ENCODE data around the gene LSS. TPM values are rescaled to one million over a fixed set of nuclear protein-coding genes. Genes with fewer than 3 reads are reported as not detected.
"Not testable (repeated sequence)": the region's sequence is repeated elsewhere in the genome, so short reads cannot be mapped to it uniquely, and the experiment has no call there.

LSS gene
- total RNA-seq, 1 donor from 2014 or later: 92.0 TPM

DNA sequence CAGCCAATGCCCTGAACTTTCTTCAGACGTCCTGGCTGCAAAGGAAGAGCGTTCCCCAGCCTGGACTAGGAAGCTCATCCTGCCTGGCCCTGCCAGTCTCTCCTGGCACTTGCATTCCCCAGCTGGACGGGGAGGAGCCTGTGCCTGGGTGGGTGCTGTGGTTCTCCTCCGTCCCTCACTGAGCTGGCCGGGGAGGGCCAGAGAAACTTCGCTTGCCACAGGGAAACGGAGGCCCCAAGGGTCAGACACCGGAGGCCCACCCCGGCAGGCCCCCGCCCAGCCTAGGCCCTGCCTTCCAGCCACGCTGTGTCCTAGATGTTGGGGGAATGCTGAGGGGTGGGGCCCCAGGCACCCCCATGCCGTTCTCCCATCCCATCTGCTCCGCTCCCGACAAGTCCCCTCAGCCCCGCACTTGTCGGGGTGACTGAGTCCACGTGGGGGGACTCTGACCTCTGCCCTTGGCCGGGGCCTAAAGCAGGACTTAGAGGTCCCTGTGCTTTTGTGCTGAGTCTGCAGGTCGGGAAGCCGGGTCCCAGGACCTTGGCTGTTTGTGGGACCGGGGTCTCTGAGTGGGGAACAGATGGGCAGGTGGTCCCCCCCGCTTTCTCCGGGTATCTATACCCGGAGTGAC is 78.0 kb downstream of the LSS start:
- Mint-ChIP-seq H3K4me1 (ENCODE audit: unreplicated experiment) (no peaks in the 10 kb centered on the region), H3K36me3 (ENCODE audit: unreplicated experiment) (no peaks in the 10 kb centered on the region), H3K27me3 (ENCODE audit: unreplicated experiment) (no peaks in the 10 kb centered on the region), H3K9me3 (ENCODE audit: unreplicated experiment) (no peaks in the 10 kb centered on the region), H3K27ac (ENCODE audit: unreplicated experiment) (no peak overlapping the region), H3K4me3 (ENCODE audit: unreplicated experiment) (no peak overlapping the region)
- DNase-seq (ENCODE audit: extremely low spot score, unreplicated experiment): no peak
- TF ChIP-seq, protein P1, sequence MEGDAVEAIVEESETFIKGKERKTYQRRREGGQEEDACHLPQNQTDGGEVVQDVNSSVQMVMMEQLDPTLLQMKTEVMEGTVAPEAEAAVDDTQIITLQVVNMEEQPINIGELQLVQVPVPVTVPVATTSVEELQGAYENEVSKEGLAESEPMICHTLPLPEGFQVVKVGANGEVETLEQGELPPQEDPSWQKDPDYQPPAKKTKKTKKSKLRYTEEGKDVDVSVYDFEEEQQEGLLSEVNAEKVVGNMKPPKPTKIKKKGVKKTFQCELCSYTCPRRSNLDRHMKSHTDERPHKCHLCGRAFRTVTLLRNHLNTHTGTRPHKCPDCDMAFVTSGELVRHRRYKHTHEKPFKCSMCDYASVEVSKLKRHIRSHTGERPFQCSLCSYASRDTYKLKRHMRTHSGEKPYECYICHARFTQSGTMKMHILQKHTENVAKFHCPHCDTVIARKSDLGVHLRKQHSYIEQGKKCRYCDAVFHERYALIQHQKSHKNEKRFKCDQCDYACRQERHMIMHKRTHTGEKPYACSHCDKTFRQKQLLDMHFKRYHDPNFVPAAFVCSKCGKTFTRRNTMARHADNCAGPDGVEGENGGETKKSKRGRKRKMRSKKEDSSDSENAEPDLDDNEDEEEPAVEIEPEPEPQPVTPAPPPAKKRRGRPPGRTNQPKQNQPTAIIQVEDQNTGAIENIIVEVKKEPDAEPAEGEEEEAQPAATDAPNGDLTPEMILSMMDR (IDR thresholded peaks at IDR 0.05): no peak

DNA sequence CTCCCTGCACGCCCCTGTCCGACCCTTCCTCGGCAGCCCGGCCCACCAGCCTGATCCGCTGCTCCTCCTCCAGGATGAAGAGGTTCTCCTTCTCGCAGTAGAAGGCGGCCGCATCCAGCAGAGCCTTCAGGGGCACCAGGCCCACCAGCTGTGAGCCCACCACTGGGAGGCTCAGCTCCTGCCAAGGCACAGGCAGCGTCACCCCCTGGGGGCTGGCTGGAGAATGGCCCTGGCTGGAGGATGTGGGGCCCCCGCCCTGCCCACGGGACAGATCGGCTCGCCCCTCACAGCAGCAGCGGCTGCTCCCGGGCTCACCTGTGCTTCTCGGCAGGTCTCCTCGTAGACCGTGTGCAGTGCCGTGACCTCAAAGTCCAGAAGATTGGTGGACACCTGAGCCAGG is 78.5 kb downstream of the LSS start:
- Mint-ChIP-seq H3K27ac (ENCODE audit: unreplicated experiment) (no peak overlapping the region), H3K9me3 (ENCODE audit: unreplicated experiment) (no peaks in the 10 kb centered on the region), H3K27me3 (ENCODE audit: unreplicated experiment) (no peaks in the 10 kb centered on the region), H3K4me1 (ENCODE audit: unreplicated experiment) (no peaks in the 10 kb centered on the region), H3K4me3 (ENCODE audit: unreplicated experiment) (no peak overlapping the region), H3K36me3 (ENCODE audit: unreplicated experiment) (no peaks in the 10 kb centered on the region)
- TF ChIP-seq, protein P1 (IDR thresholded peaks at IDR 0.05): no peak
- no peak for DNase-seq (ENCODE audit: extremely low spot score, unreplicated experiment)

DNA sequence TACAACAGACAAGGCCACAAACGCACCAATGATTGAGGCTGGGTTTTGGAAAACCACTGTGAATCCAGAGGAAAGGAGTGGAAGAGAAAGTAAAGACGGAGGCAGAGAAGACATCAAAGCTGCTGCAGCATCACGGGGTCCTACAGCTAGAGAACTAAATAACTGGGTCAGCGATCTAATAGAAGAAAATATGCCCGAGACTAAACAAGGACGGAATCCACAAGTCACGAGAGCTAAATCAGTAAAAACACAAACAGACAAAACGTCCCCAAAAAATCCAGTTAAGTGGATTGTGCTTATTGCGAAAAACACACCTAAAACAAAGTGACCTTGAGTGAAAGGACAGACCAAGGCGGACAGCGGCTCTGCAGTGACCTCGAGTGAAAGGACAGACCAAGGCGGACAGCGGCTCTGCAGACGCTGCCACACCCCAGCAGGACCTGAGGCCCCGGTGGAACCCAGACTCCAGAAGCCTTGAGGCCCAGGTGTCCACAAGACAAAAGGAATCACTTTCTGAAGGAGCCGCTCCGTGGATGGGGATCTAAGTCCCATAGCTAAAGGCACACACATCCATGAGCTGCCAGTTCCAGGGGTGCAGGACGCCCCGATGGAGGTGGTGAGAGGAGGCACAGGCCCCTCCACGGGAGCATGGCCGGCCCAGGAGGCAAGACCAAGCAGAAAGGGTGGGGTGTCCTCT is 79.2 kb downstream of the LSS start:
- peaks cover 3% of the 10 kb centered on the region for H3K4me1 Mint-ChIP-seq (ENCODE audit: unreplicated experiment)
- H3K4me3 Mint-ChIP-seq (ENCODE audit: unreplicated experiment): no peak overlapping the region
- H3K9me3 Mint-ChIP-seq (ENCODE audit: unreplicated experiment): no peaks in the 10 kb centered on the region
- no peak overlapping the region for H3K27ac Mint-ChIP-seq (ENCODE audit: unreplicated experiment)
- no peaks in the 10 kb centered on the region for H3K36me3 Mint-ChIP-seq (ENCODE audit: unreplicated experiment)
- DNase-seq (ENCODE audit: extremely low spot score, unreplicated experiment): no peak
- no peaks in the 10 kb centered on the region for H3K27me3 Mint-ChIP-seq (ENCODE audit: unreplicated experiment)
- TF ChIP-seq, protein P1 (IDR thresholded peaks at IDR 0.05): no peak

DNA sequence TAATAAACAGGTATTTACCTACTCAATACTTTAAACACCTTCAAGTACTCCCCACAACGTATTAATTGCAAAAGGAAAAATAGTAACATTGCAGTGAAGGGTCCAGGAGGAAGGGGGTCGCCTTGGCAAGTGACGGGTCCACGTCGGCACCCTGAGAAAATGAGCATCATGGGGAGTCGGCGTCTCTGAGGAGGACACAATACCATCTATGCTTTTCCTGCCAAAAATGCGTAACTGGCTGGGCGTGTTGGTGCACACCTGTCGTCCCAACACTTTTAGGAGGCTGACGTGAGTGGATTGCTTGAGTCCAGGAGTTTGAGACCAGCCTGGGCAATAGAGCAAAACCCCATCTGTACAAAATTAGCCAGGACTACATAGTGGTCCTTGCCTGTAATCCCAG is 80.5 kb downstream of the LSS start:
- Mint-ChIP-seq H3K9me3 (ENCODE audit: unreplicated experiment) (no peaks in the 10 kb centered on the region), H3K27ac (ENCODE audit: unreplicated experiment) (no peak overlapping the region), H3K4me1 (ENCODE audit: unreplicated experiment) (peaks cover 11% of the 10 kb centered on the region), H3K36me3 (ENCODE audit: unreplicated experiment) (no peaks in the 10 kb centered on the region), H3K4me3 (ENCODE audit: unreplicated experiment) (no peak overlapping the region), H3K27me3 (ENCODE audit: unreplicated experiment) (no peaks in the 10 kb centered on the region)
- TF ChIP-seq, protein P1 (IDR thresholded peaks at IDR 0.05): no peak
- DNase-seq (ENCODE audit: extremely low spot score, unreplicated experiment): no peak

DNA sequence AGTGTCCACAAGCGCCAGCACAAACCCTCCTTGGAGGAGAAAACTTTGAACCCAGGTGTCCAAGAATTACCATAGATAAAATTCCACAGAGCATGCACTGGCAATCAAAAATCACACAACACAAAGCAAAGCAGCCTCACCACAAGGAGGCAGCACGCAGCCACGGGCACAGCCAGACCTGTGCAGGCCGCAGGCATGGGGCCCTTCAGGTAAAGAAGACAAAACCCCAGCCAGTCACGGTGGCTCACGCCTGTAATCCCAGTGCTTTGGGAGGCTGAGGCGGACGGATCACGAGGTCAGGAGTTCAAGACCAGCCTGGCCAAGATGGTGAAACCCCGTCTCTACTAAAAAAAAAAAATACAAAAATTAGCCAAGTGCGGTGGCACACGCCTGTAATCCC is 81.1 kb downstream of the LSS start:
- H3K4me3 Mint-ChIP-seq (ENCODE audit: unreplicated experiment); H3K36me3 Mint-ChIP-seq (ENCODE audit: unreplicated experiment); DNase-seq (ENCODE audit: extremely low spot score, unreplicated experiment); H3K27ac Mint-ChIP-seq (ENCODE audit: unreplicated experiment); H3K9me3 Mint-ChIP-seq (ENCODE audit: unreplicated experiment); H3K27me3 Mint-ChIP-seq (ENCODE audit: unreplicated experiment): not testable (repeated sequence)
- TF ChIP-seq, protein P1 (IDR thresholded peaks at IDR 0.05): peak; percentile 51
- H3K4me1 Mint-ChIP-seq (ENCODE audit: unreplicated experiment): peaks cover 11% of the 10 kb centered on the region
